HG03521 (cell line): ENCODE data around the gene HS3ST3B1.

ENCODE experiments used
- ATAC-seq: cut with Tn5 transposase; IDR thresholded peaks from one replicate; pipeline ENCODE4 v1.9.1; 2021; ENCODE audit warnings: mild to moderate bottlenecking, moderate library complexity; ENCODE audit not compliant: unreplicated experiment

Gene HS3ST3B1

DNA sequence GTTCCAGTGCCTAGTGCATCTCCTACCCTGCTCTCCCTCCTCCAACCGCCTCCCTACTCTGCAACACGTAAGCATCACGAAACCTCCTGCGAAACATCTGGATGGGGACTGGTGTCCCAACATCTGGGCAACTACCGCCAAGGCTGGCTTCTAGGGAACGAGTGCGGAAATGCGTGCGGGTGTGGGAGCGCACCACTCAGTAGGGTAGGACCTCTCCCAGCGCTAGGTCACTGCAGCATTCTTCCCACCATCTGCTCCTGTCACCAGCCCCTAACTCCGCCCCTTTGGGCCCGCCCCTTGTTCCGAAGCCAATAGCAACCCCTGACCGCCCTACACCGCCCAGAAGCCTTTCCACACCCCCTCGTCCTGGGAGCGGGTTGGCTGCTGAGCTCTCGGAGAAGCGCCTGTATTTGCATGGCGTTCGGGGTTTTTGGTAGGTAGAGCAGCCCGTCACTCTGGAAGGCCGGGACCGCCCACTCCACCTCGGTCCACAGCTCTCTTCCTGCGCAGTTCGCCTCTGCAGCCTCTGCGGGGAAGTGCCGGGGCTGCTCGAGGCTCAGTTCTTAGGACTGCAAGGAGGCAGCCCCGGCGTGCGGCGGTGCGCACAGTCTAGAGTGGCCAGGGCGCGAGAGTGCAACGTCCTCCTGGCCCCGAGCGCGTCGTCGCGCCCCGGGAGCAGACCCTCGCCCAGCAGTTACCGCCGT, at the start of gene HS3ST3B1:
Gene HS3ST3B1, plus strand, starts transcription at position 507 of the 704 bp plus-strand sequence. CDS start 438 bp downstream, outside the sequence.
- ATAC-seq = peak; percentile 84

DNA sequence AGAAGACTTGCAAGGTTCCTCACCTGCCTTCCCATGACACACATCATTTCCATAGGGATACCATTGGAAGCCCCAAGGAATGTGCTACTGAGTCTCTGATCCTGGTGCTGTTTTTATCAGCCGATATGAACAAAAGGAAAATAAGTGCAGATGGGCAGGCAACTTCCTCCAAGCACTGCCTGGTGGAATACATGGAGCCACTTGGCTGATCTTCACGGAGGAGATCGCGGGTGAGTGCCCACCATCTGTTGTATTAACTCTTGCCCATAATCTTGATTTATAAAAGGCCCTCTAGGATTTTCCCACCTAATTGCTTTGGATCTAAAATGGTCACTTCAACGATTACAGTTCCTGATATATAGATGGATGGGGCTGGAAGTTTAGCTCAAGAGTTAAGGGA, 39.5 kb upstream of the HS3ST3B1 start:
- ATAC-seq = no peak

DNA sequence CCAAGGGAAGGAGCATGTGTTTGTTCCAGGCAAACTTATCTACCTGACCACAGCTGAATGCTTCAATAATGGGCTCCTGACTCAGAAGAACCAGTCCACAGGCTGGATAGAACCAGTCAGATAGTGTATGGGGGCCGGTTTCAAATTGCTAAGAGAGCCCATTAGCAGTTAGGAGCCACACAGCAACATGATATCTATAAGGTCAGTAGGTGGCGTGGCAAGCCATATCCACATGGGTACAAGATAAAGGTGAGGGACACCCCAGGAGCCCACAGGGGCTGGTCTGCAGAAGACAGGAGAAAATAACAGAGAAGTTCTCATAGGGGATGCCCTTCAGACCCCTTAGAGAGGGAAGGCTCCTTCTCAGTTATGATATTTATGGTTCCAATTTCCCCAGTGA, 32.6 kb upstream of the HS3ST3B1 start:
- no peak for ATAC-seq

DNA sequence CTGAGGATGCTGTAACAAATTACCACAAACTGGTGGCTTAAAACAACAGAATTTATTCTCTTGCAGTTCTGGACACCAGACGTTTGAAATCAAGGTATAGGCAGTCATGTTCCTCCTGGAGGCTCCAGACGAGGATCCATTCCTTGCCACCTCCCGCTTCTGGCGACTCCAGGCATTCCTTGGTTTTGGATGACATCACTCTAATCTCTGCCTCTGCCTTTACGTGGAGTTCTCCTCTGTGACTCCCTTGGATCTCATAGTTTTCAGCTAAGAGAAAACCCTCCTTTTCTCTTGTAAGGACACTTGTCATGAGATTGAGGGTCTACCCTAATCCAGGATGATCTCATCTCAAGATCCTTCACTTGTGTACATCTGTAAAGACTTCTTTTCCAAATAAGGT, 31.4 kb upstream of the HS3ST3B1 start:
- ATAC-seq = no peak

DNA sequence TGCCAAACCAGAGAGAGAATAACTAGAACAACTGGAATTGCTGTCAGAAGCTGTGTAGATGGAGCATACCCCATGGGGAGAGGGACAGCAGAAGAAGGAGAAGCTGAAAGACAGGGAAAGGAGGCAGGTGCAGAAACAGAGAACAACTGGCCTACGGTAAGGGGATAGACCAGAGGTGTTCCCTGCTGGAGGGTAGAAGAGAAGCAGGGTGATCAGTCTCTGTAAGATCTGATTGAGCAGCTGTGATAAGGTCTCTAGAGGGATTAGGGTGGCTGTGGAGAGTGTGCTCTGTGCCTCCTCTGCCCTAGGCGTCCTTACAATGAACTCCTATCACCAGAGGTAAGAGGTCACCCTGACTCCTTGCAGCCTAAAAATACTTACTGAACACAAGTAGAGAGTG, 30.4 kb upstream of the HS3ST3B1 start:
- ATAC-seq = no peak

DNA sequence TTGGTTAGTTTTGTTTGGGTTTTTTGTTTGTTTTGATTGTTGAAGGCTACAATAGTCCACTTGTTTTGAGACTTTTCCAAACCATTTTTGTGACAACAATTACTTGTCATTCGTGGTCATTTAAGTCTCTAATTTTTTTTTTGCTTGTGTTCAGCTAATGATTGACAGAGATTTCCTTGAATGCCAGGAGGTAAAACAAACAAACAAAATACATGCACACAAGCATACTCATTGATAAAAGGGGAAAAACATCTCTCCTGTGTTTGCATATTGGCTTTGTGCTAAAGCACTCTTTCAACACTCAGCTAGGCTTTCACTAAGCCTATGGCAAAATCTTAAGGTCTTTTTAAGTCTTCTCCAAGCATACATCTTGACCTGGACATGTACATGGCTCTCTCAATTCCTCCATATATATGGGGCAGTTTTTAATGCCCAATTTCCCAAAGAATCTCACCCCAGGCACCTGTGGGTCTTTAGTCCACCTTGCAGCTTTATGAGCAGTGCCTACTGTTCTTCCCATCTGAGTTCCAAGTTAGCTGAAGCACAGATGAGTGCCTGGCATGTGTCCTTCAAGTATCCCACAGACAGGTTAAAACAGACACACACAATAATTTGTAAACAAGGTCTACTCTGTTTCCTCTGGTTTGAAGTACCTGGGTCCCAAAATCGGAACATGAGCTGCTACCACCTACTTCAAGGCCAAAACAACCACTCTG, 24.2 kb upstream of the HS3ST3B1 start:
- no peak for ATAC-seq

- no peak for ATAC-seq
These were observed 19.4 kb upstream of the HS3ST3B1 start for GRCh38 chr17:14281530-14281929.

GRCh38 chr17:14282726-14283125, 18.2 kb upstream of the HS3ST3B1 start:
- no peak for ATAC-seq

- no peak for ATAC-seq
These were observed 11.7 kb upstream of the HS3ST3B1 start for GRCh38 chr17:14289162-14289561.

DNA sequence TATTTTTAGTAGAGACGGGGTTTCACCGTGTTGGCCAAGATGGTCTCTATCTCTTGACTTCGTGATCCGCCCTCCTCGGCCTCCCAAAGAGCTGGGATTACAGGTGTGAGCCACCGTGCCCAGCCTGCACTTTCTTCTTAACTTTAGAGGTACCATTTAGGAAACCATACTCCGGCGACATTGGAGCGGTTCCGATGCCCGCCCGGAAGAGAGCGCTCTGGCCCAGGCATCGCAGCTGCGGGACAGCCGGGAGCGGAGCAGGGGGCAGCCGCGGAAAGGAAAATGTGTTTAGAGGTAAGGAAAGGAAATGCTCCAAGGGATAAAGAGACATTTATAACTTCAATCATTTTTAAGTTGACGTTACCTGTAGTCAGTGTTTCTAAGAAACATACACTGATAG, 6.0 kb upstream of the HS3ST3B1 start:
- ATAC-seq = no peak

- ATAC-seq = no peak
These were observed 5.2 kb upstream of the HS3ST3B1 start for GRCh38 chr17:14295676-14296075.

- no peak for ATAC-seq
These were observed 4.5 kb upstream of the HS3ST3B1 start for GRCh38 chr17:14296166-14296910.

- no peak for ATAC-seq
These were observed 3.6 kb upstream of the HS3ST3B1 start for GRCh38 chr17:14297161-14297851.

DNA sequence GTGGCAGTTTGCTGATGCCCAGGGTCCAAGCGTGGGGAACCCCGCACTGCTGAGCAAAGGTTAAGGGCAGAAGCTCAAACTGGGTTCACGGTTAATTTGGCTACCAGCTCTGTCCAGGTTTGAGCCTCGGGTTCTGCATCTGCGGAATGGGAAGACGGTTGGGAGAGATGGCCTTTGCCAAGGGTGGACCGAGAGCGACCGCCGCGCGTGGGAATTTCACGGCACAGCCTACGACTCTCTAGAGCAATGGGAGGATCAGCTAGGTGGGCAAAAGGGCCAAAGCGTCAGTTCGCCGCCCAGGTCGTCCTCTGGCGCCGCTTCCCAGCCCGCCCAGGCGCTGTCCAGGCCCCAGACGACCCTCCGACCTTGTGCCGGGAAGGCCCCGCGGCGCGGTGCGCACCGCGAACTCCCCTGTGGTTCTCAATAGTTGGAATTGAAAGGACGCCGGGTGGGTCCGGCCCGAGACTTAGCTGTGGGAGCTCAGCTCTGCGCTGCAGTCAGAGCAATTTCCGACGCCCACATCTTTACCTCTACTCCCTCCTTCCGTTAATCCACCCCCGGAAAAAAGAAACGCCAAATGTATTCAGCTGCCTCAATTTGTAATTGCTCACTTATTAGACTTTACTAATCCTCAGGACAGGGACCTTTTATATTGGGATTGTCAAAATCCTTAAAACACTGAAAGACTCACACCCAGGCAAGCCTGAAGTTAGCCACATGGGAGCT, 2.5 kb upstream of the HS3ST3B1 start:
- no peak for ATAC-seq

- ATAC-seq = no peak
These were observed 2.0 kb upstream of the HS3ST3B1 start for GRCh38 chr17:14298947-14299279.

DNA sequence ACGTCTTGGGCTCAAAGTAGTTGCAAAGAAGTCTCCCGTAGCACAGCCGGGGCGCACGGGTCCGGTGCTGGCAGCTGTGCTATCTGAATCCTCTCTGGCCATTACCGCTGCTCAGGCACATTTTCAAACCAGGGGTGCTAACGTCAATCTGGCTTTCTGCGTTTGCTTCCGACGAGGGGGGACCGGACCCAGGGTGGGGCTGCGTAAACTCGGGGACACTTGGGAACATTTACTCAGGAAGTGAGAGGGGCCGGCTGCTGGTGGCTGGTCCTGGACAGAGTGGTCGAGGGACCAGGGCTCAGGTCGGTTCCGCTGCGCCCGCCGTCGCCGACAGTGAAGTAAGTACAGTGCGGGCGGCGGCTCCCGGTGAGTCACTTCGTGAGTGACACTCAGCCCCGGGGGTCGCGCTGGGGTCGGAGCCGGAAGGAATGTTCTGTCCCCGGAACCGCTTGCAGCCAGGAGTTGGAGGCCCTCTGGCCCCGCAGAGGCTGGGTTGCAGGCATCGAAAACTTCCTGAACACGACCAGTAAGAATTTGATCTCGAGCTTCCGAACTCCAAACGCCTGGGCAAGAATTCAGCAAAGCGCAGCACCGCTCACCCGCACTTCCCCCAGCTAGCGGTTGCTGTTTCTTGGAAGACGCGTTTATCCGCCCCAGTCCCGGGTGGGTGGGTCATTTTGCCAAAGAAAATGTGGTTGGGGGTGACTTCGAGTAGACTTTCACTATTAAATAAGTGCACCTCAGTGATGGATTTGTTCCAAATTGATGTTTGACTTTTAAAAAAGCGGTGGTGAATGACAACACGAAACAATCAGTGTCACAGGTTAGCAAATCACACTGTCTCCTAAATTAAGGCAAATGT, 1.4 kb upstream of the HS3ST3B1 start:
- ATAC-seq = no peak

GRCh38 chr17:14301279-14302090, 604 bp downstream of the HS3ST3B1 start:
- ATAC-seq = no peak

DNA sequence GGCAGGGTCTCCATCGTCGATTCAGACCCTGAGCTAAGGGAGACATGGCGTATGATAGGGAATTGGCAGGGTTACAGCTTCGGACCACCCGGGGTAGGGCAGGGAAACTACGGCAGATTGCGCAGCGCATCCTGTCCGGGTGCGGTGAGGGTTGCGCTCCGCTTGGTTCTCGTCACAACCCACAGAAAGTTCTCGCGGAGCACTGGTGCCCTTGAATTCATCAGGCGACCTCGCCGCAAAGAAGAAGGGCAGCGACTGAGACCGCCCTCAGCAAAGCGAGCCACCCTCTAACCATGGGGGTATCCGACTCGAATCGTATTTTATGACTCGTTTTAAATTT, 1.2 kb downstream of the HS3ST3B1 start:
- no peak for ATAC-seq
